IPS-15b (cell line): ENCODE measurements around the gene OR5C1.
"Not testable (repeated sequence)": the region's sequence is repeated elsewhere in the genome, so short reads cannot be mapped to it uniquely, and the experiment has no call there.

Experiments
- H3K27me3 ChIP-seq: one replicate; pipeline ENCODE4 v1.6.1; 2013; ENCODE audit warnings: low read length; ENCODE audit not compliant: control insufficient read depth, insufficient read depth
- H3K36me3 ChIP-seq: one replicate; pipeline ENCODE4 v1.6.1; 2013; ENCODE audit warnings: low read length; ENCODE audit not compliant: control insufficient read depth, insufficient read depth
- H3K4me1 ChIP-seq: one replicate; pipeline ENCODE4 v1.6.1; 2013; ENCODE audit warnings: mild to moderate bottlenecking, low read length; ENCODE audit not compliant: control insufficient read depth, insufficient read depth
- H3K4me3 ChIP-seq: one replicate; pipeline ENCODE4 v1.5.1; 2013; ENCODE audit warnings: low read depth, low read length
- H3K9ac ChIP-seq: one replicate; pipeline ENCODE4 v1.6.1; 2013; ENCODE audit warnings: low read depth, mild to moderate bottlenecking, low read length
- H3K9me3 ChIP-seq: one replicate; pipeline ENCODE4 v1.6.1; 2013; ENCODE audit warnings: mild to moderate bottlenecking, low read length; ENCODE audit not compliant: control insufficient read depth, insufficient read depth

The OR5C1 gene

GRCh38 chr9:122791872-122792669, 3.3 kb downstream of the OR5C1 start:
- no peaks in the 10 kb centered on the region for H3K36me3 ChIP-seq
- H3K9ac ChIP-seq = no peak overlapping the region
- H3K27me3 ChIP-seq = no peaks in the 10 kb centered on the region
- no peaks in the 10 kb centered on the region for H3K9me3 ChIP-seq
- no peaks in the 10 kb centered on the region for H3K4me1 ChIP-seq
- no peak overlapping the region for H3K4me3 ChIP-seq

- Histone ChIP-seq H3K27me3 (no peaks in the 10 kb centered on the region), H3K9ac (no peak overlapping the region), H3K4me1 (no peaks in the 10 kb centered on the region), H3K36me3 (no peaks in the 10 kb centered on the region), H3K4me3 (no peak overlapping the region), H3K9me3 (no peaks in the 10 kb centered on the region)
Observed at GRCh38 chr9:122797316-122798063, 8.8 kb downstream of the OR5C1 start.

GRCh38 chr9:122800066-122801060, 11.6 kb downstream of the OR5C1 start, which contains the start of gene OR1K1:
Gene OR1K1, plus strand, starts transcription at chr9:122800123. Its CDS starts 0 bp downstream, at chr9:122800123.
- H3K27me3 ChIP-seq = no peaks in the 10 kb centered on the region
- no peaks in the 10 kb centered on the region for H3K9me3 ChIP-seq
- no peaks in the 10 kb centered on the region for H3K4me1 ChIP-seq
- H3K4me3 ChIP-seq = no peak within 1 kb of the TSS
- H3K36me3 ChIP-seq = no peaks in the 10 kb centered on the region
- no peak within 1 kb of the TSS for H3K9ac ChIP-seq

GRCh38 chr9:122806661-122807060, 17.9 kb downstream of the OR5C1 start:
- Histone ChIP-seq H3K4me1 (no peaks in the 10 kb centered on the region), H3K27me3 (no peaks in the 10 kb centered on the region), H3K4me3 (no peak overlapping the region), H3K9ac (no peak overlapping the region), H3K9me3 (peaks cover 7% of the 10 kb centered on the region), H3K36me3 (no peaks in the 10 kb centered on the region)

GRCh38 chr9:122807271-122807900, 18.7 kb downstream of the OR5C1 start:
- Histone ChIP-seq H3K36me3 (no peaks in the 10 kb centered on the region), H3K9ac (no peak overlapping the region), H3K4me1 (no peaks in the 10 kb centered on the region), H3K4me3 (no peak overlapping the region), H3K9me3 (peaks cover 7% of the 10 kb centered on the region), H3K27me3 (no peaks in the 10 kb centered on the region)

GRCh38 chr9:122808141-122808540, 19.4 kb downstream of the OR5C1 start:
- no peaks in the 10 kb centered on the region for H3K36me3 ChIP-seq
- no peaks in the 10 kb centered on the region for H3K27me3 ChIP-seq
- H3K9me3 ChIP-seq = peaks cover 7% of the 10 kb centered on the region
- H3K4me1 ChIP-seq = no peaks in the 10 kb centered on the region
- H3K9ac ChIP-seq = no peak overlapping the region
- H3K4me3 ChIP-seq = no peak overlapping the region

GRCh38 chr9:122809261-122809660, 20.5 kb downstream of the OR5C1 start:
- not testable (repeated sequence) for H3K4me1 ChIP-seq, H3K9ac ChIP-seq, H3K4me3 ChIP-seq, H3K27me3 ChIP-seq, H3K36me3 ChIP-seq, H3K9me3 ChIP-seq

- H3K36me3 ChIP-seq = no peaks in the 10 kb centered on the region
- no peak overlapping the region for H3K4me3 ChIP-seq
- peaks cover 7% of the 10 kb centered on the region for H3K9me3 ChIP-seq
- no peaks in the 10 kb centered on the region for H3K4me1 ChIP-seq
- H3K9ac ChIP-seq = no peak overlapping the region
- no peaks in the 10 kb centered on the region for H3K27me3 ChIP-seq
Observed at GRCh38 chr9:122810306-122810946, 21.7 kb downstream of the OR5C1 start.

- Histone ChIP-seq H3K9ac (no peak overlapping the region), H3K27me3 (no peaks in the 10 kb centered on the region), H3K36me3 (no peaks in the 10 kb centered on the region), H3K4me3 (no peak overlapping the region), H3K9me3 (no peaks in the 10 kb centered on the region), H3K4me1 (no peaks in the 10 kb centered on the region)
Observed at GRCh38 chr9:122812736-122813135, 24.0 kb downstream of the OR5C1 start.

- no peak overlapping the region for H3K9ac ChIP-seq
- H3K4me1 ChIP-seq = no peaks in the 10 kb centered on the region
- H3K36me3 ChIP-seq = no peaks in the 10 kb centered on the region
- no peaks in the 10 kb centered on the region for H3K9me3 ChIP-seq
- H3K4me3 ChIP-seq = no peak overlapping the region
- no peaks in the 10 kb centered on the region for H3K27me3 ChIP-seq
Observed at GRCh38 chr9:122814545-122814944, 25.8 kb downstream of the OR5C1 start.
